ENCODE data around the gene ARHGEF10L.

Gene ARHGEF10L

DNA sequence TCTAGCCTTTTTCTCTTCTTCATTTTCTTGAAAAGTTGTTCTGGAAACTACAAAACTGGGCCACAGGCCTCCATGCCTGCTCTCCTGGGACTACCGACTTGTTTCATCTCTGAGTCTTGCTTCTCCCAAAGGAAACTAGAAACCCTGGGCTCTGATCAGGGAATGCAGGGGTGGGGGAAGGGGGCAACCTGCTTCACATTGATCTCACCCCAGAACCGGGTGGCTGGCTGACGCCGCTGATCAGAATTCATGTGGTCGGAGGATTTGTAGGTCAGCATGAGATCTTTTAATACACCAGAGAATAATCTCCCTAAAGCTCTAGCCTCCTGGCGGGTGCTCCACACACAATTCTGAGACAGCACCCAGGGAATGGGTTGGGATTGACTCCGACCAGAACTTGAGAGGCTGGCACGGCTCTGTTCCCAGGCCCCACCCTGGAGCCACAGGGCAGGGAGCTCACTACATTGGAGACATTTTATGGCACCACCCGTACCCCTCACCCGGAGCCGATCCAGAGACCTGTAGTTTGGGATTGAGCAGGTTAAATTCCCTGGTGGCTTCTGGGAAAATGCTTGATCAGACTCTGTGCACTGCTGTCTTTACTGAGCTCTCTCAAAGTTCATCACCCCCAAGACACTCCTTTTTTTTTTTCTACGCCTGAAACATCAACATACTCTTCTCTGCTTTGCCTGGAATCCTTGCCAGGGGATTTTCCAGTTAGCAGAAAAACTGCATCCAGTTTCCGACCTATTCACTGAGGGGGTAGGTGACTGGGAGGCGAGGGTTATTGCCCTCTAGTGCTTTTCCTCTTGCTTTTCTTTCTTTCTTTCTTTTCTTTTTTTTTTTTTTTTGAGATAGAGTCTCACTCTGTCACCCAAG is 12.2 kb upstream of the ARHGEF10L start:
- Histone ChIP-seq H3K4me3 (no peak overlapping the region), H3K4me2 (peak overlapping the region in 1 of 11 experiments; percentile 36; a peak in 2 of 22 replicates), H3K4me1 (peaks cover 0 to 27% (median 13%) of the 10 kb centered on the region in 10 experiments; a peak in 14 of 20 replicates), H3K9ac (no peak overlapping the region), H4K20me1 (no peaks in the 10 kb centered on the region), H3K27me3 (no peaks in the 10 kb centered on the region), H3K27ac (no peak overlapping the region), H3K9me3 (replicated peaks in 1 of 11) (no peaks in the 10 kb centered on the region), H3K36me3 (no peaks in the 10 kb centered on the region)
- no peak for TF ChIP-seq Cebpa-rat (IDR thresholded peaks at IDR 0.05)

GRCh38 chr1:17529381-17529780 is 10.1 kb upstream of the ARHGEF10L start:
- peaks cover 0 to 31% (median 20%) of the 10 kb centered on the region in 10 experiments; a peak in 14 of 20 replicates for H3K4me1 ChIP-seq

DNA sequence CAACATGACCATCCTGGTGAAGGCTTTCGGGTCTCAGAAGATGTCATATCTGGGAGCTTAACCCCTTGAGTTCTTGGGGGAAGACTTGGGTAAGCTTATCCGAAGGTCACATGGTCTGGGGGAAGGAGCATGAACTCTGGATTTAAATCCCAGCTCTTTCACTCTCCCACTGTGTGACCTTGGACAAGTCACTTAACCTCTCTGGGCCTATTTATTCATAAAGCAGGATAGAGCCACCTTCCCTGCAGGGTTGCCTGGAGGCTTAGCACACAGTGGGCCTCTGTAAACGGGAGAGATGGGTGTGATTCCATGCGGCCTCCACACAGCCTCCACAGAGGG is 8.2 kb upstream of the ARHGEF10L start:
- no peak overlapping the region for H3K9ac ChIP-seq
- no peak overlapping the region for H3K4me2 ChIP-seq
- no peak overlapping the region for H3K4me3 ChIP-seq
- peaks cover under 1 to 27% (median 16%) of the 10 kb centered on the region in 10 experiments; a peak in 19 of 20 replicates for H3K4me1 ChIP-seq
- no peak for TF ChIP-seq Cebpa-rat (IDR thresholded peaks at IDR 0.05)
- no peaks in the 10 kb centered on the region for H3K9me3 ChIP-seq (replicated peaks in 1 of 11)
- no peaks in the 10 kb centered on the region for H3K27me3 ChIP-seq
- no peaks in the 10 kb centered on the region for H4K20me1 ChIP-seq
- H3K36me3 ChIP-seq = no peaks in the 10 kb centered on the region
- H3K27ac ChIP-seq = no peak overlapping the region

More at GRCh38 chr1:17529381-17529780, 10.1 kb upstream of the ARHGEF10L start:
- no peaks in the 10 kb centered on the region for H4K20me1 ChIP-seq
- H3K27ac ChIP-seq = no peak overlapping the region
- H3K36me3 ChIP-seq = no peaks in the 10 kb centered on the region
- H3K9ac ChIP-seq = no peak overlapping the region
- H3K4me2 ChIP-seq = no peak overlapping the region
- H3K9me3 ChIP-seq (replicated peaks in 1 of 11) = no peaks in the 10 kb centered on the region
- no peaks in the 10 kb centered on the region for H3K27me3 ChIP-seq
- H3K4me3 ChIP-seq = no peak overlapping the region
- no peak for TF ChIP-seq Cebpa-rat (IDR thresholded peaks at IDR 0.05)

DNA sequence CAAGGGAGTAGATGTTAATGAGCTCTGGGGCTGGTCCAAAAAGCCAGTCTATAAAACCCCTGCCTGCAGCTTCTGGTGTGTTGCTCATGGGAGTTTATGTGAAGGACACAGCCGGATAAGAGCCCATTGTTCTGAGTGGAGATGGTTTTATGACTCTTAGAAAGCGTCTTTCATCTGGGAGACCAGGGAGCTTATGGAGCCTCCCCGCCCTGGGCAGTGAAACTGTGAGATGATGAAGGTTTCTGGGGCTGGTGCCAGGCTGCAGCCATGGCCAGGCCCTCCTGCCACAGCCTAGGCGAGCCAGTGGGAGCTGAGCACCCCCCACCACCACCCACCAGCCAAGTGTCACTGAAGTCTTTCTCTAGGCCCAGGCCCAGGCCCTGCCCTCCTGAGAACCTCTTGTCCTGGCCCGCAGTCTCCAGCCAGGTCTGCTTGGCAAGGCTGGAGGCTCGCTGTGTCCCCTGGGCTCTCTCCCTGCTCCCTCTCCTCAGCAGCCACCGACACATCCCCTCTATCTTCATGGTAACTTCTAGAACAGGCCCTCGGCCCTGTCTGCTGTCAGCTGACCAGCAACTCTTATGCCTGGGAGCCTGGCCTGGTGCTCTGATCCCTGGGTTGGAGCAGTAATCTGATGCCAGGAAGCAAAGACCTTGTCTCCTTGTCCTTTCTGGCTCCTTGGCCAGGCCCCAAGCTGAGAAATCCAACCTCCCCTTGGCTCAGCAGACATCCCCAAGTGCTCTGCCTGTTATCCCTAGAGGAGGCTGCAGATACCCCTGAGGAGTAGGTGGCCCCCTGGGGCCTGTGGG is 7.6 kb upstream of the ARHGEF10L start:
- H4K20me1 ChIP-seq = no peaks in the 10 kb centered on the region
- H3K4me1 ChIP-seq = peaks cover 6 to 30% (median 22%) of the 10 kb centered on the region in 10 experiments
- H3K9me3 ChIP-seq (replicated peaks in 1 of 11) = no peaks in the 10 kb centered on the region
- H3K27me3 ChIP-seq = no peaks in the 10 kb centered on the region
- no peak for TF ChIP-seq Cebpa-rat (IDR thresholded peaks at IDR 0.05)
- H3K4me3 ChIP-seq = no peak overlapping the region
- H3K27ac ChIP-seq = peak overlapping the region in 2 of 11 experiments; percentile 1 to 32; a peak in 1 of 22 replicates
- no peaks in the 10 kb centered on the region for H3K36me3 ChIP-seq
- H3K4me2 ChIP-seq = peak overlapping the region in 7 of 11 experiments; percentile 1 to 51 (median 32); a peak in 10 of 22 replicates
- no peak overlapping the region; a peak in 1 of 22 replicates for H3K9ac ChIP-seq

DNA sequence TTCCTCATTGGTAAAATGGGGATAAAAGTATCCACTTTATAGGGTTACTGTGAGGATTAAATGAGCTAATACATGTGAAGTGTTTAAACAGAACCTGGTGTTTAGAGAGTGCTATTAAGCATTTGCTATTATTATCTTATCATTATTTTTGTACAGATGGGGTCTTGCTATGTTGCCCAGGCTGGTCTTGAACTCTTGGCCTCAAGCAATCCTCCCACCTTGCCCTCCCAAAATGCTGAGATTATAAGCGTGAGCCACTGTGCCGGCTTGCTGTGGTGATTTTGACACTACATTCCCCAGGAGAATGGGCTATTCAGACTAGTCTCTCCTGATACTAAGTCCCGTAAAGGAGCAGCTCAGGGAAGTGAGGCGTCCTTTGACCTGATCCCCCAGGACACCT is 6.3 kb upstream of the ARHGEF10L start:
- no peaks in the 10 kb centered on the region for H4K20me1 ChIP-seq
- H3K4me2 ChIP-seq = no peak overlapping the region
- no peaks in the 10 kb centered on the region for H3K27me3 ChIP-seq
- H3K36me3 ChIP-seq = no peaks in the 10 kb centered on the region
- peaks cover 12 to 33% (median 29%) of the 10 kb centered on the region in 10 experiments for H3K4me1 ChIP-seq
- no peak for TF ChIP-seq Cebpa-rat (IDR thresholded peaks at IDR 0.05)
- H3K9ac ChIP-seq = no peak overlapping the region
- no peak overlapping the region for H3K27ac ChIP-seq
- no peak overlapping the region for H3K4me3 ChIP-seq
- H3K9me3 ChIP-seq (replicated peaks in 1 of 11) = no peaks in the 10 kb centered on the region

DNA sequence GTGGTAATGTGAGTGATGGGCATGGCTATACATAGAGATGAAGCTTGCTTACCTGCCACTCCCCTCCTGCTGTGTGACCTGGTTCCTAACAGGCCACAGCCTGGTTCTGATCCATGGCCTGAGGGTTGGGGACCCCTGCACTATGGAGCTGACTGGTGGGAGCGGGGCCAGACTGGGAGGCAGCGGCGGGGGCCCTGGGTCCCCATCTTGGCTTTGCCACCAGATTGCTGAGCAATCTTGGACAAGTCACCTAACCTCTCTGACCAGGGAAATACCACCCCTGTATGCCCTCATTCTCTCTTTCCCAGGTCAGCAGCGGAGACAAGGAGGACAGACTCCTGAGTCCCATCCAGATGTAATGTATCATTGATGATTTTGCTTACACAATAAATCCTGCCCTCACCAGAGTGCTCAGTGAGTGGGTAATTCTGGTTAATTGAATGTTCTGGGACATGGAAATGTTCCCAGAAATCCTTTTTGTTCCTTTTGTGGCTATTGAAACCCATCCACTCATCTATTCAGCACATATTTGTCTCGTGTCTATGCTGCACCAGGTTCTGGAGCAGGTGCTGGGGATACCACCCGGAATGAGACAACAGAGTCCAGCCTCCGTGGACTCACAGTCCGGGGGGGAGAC is 4.1 kb upstream of the ARHGEF10L start:
- Histone ChIP-seq H3K4me2 (peak overlapping the region in 5 of 11 experiments; percentile 53 to 69 (median 66); a peak in 7 of 22 replicates), H3K9me3 (replicated peaks in 1 of 11) (no peaks in the 10 kb centered on the region), H3K4me3 (no peak overlapping the region), H3K36me3 (no peaks in the 10 kb centered on the region), H3K27me3 (no peaks in the 10 kb centered on the region; a peak in 1 of 22 replicates), H3K27ac (peak overlapping the region in 1 of 11 experiments; percentile 46; a peak in 1 of 22 replicates), H3K9ac (no peak overlapping the region), H3K4me1 (peaks cover 23 to 45% (median 39%) of the 10 kb centered on the region in 10 experiments), H4K20me1 (peaks cover 0 to under 1% (median 0%) of the 10 kb centered on the region in 11 experiments; a peak in 1 of 22 replicates)
- TF ChIP-seq Cebpa-rat (IDR thresholded peaks at IDR 0.05) = no peak

GRCh38 chr1:17538010-17538409 is 1.5 kb upstream of the ARHGEF10L start:
- peak overlapping the region in 3 of 11 experiments; percentile 95 to 98 (median 97); a peak in 4 of 22 replicates for H3K4me2 ChIP-seq
- 0 out of 22 replicates have a peak overlapping the region, but pooled peaks of 1 of the 11 experiments have one; percentile 30 for H3K9ac ChIP-seq
- no peaks in the 10 kb centered on the region; a peak in 1 of 22 replicates for H3K27me3 ChIP-seq
- H3K27ac ChIP-seq = no peak overlapping the region
- H3K4me3 ChIP-seq = no peak overlapping the region
- H3K36me3 ChIP-seq = 0 out of 22 replicates have a peak, but pooled peaks cover 0 to 4% (median 0%) of the 10 kb centered on the region in 11 experiments
- no peaks in the 10 kb centered on the region for H3K9me3 ChIP-seq (replicated peaks in 1 of 11)
- peaks cover 35 to 62% (median 48%) of the 10 kb centered on the region in 10 experiments for H3K4me1 ChIP-seq
- H4K20me1 ChIP-seq = peaks cover 0 to 24% (median 4%) of the 10 kb centered on the region in 11 experiments; a peak in 6 of 22 replicates
- TF ChIP-seq Cebpa-rat (IDR thresholded peaks at IDR 0.05) = no peak

DNA sequence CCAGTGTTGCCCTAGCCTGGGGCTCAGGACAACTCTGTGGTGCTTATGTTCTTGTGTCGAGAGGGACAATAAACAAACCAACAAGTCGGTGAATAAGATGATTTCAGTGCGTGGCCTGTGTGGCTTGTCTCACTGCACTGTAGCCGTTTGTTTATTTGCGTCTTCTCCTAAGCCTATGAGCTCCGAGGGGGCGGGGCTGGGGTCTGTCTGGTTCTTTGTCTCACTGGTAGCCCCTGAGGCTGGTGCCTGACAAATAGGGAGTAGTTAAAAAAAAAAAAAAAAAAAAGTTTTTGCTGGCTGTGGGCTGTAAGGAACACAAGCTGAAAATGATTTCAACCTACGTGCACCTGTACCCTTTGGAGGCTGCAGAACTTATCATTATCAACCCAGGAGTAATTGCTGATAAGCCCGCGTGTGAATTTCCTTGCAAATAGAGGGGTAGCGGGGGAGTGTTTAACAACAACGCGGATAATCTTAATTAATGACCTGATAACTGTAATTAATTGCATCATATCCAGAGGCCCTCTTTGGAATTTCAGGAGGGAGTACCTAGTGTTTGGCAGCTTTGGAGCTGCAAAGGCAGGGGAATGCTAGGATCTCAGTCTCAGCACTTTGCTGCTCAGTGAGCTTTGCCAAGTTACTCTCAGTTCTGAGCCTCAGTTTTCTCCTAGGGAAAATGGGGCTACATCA is 925 bp upstream of the ARHGEF10L start:
- 0 out of 22 replicates have a peak, but pooled peaks cover 0 to 4% (median 0%) of the 10 kb centered on the region in 11 experiments for H3K36me3 ChIP-seq
- no peaks in the 10 kb centered on the region; a peak in 1 of 22 replicates for H3K27me3 ChIP-seq
- peak overlapping the region in 1 of 11 experiments; percentile 91; a peak in 2 of 22 replicates for H3K27ac ChIP-seq
- H3K4me1 ChIP-seq = peaks cover 35 to 65% (median 50%) of the 10 kb centered on the region in 10 experiments
- H3K9ac ChIP-seq = peak overlapping the region in 8 of 11 experiments; percentile 92 to 98 (median 95); a peak in 15 of 22 replicates
- 0 out of 22 replicates have a peak, but pooled peaks of 2 of the 11 experiments have one; percentile 16 to 35 for TF ChIP-seq Cebpa-rat (IDR thresholded peaks at IDR 0.05)
- peaks cover 0 to 27% (median 4%) of the 10 kb centered on the region in 11 experiments; a peak in 6 of 22 replicates for H4K20me1 ChIP-seq
- peak overlapping the region; percentile 80 to 99 (median 97) for H3K4me2 ChIP-seq
- H3K4me3 ChIP-seq = peak overlapping the region; percentile 87 to 96 (median 92); a peak in 14 of 20 replicates
- no peaks in the 10 kb centered on the region for H3K9me3 ChIP-seq (replicated peaks in 1 of 11)
